Measurements from ENCODE around the gene DUSP10.

The DUSP10 gene

GRCh38 chr1:221664253-221664652 is 77.6 kb downstream of the DUSP10 start:
- H3K36me3 ChIP-seq (ENCODE audit: low read length) = no peaks in the 10 kb centered on the region
- H3K27ac ChIP-seq (ENCODE audit: low read depth, low read length) = no peak overlapping the region
- H3K4me3 ChIP-seq (ENCODE audit: insufficient read depth, low read length, poor library complexity, severe bottlenecking) = no peak overlapping the region
- H3K9me3 ChIP-seq (ENCODE audit: insufficient read depth, low read length) = no peaks in the 10 kb centered on the region
- no peaks in the 10 kb centered on the region for H3F3A ChIP-seq (ENCODE audit: insufficient read depth)
- no peaks in the 10 kb centered on the region for H3K27me3 ChIP-seq (ENCODE audit: low read length)
- no peaks in the 10 kb centered on the region for H3K9me2 ChIP-seq (replicated peaks; ENCODE audit: insufficient read depth, low read length)
- no peaks in the 10 kb centered on the region for H4K20me1 ChIP-seq (ENCODE audit: low read depth, low read length)
- H3K79me2 ChIP-seq (ENCODE audit: insufficient read depth, low read length) = no peaks in the 10 kb centered on the region
- no peak for TF ChIP-seq EZH2phosphoT487 (conservative IDR thresholded peaks at IDR 0.05; ENCODE audit: low read length)
- TF ChIP-seq, protein P1, sequence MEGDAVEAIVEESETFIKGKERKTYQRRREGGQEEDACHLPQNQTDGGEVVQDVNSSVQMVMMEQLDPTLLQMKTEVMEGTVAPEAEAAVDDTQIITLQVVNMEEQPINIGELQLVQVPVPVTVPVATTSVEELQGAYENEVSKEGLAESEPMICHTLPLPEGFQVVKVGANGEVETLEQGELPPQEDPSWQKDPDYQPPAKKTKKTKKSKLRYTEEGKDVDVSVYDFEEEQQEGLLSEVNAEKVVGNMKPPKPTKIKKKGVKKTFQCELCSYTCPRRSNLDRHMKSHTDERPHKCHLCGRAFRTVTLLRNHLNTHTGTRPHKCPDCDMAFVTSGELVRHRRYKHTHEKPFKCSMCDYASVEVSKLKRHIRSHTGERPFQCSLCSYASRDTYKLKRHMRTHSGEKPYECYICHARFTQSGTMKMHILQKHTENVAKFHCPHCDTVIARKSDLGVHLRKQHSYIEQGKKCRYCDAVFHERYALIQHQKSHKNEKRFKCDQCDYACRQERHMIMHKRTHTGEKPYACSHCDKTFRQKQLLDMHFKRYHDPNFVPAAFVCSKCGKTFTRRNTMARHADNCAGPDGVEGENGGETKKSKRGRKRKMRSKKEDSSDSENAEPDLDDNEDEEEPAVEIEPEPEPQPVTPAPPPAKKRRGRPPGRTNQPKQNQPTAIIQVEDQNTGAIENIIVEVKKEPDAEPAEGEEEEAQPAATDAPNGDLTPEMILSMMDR (IDR thresholded peaks at IDR 0.05; ENCODE audit: insufficient read depth, low read length, poor library complexity, severe bottlenecking) = no peak
- H3K4me2 ChIP-seq (ENCODE audit: low read depth, low read length, poor library complexity, severe bottlenecking) = no peak overlapping the region
- H2AFZ ChIP-seq (ENCODE audit: low read depth, low read length, severe bottlenecking) = no peak overlapping the region
- no peak overlapping the region for H3K9ac ChIP-seq (ENCODE audit: low read length)

DNA sequence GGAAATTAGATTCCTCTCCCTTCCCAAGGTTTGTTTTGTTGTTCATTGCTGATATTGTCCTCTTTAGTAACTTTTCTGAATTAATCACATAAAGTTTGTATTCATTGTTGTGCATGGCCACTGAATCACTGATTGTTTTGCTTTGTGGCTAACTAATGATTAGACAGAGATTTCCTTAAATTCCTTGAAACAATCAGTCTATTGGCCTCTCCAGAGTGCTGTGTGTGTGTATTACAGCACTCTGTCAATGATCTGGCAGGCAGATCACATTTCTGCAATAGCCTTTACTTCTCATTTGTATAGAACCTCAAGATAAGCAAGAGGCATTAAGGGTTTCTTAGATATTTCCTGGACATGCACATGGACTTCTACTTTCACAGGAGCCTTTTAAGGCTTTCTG is 78.6 kb downstream of the DUSP10 start:
- no peaks in the 10 kb centered on the region for H3K27me3 ChIP-seq (ENCODE audit: low read length)
- H3K4me3 ChIP-seq (ENCODE audit: insufficient read depth, low read length, poor library complexity, severe bottlenecking) = no peak overlapping the region
- no peaks in the 10 kb centered on the region for H3F3A ChIP-seq (ENCODE audit: insufficient read depth)
- no peaks in the 10 kb centered on the region for H3K79me2 ChIP-seq (ENCODE audit: insufficient read depth, low read length)
- H2AFZ ChIP-seq (ENCODE audit: low read depth, low read length, severe bottlenecking) = no peak overlapping the region
- no peaks in the 10 kb centered on the region for H3K9me3 ChIP-seq (ENCODE audit: insufficient read depth, low read length)
- H4K20me1 ChIP-seq (ENCODE audit: low read depth, low read length) = no peaks in the 10 kb centered on the region
- no peaks in the 10 kb centered on the region for H3K36me3 ChIP-seq (ENCODE audit: low read length)
- no peak overlapping the region for H3K27ac ChIP-seq (ENCODE audit: low read depth, low read length)
- TF ChIP-seq, protein P1 (IDR thresholded peaks at IDR 0.05; ENCODE audit: insufficient read depth, low read length, poor library complexity, severe bottlenecking) = no peak
- no peak for TF ChIP-seq EZH2phosphoT487 (conservative IDR thresholded peaks at IDR 0.05; ENCODE audit: low read length)
- no peak overlapping the region for H3K4me2 ChIP-seq (ENCODE audit: low read depth, low read length, poor library complexity, severe bottlenecking)
- no peak overlapping the region for H3K9ac ChIP-seq (ENCODE audit: low read length)
- no peaks in the 10 kb centered on the region for H3K9me2 ChIP-seq (replicated peaks; ENCODE audit: insufficient read depth, low read length)

GRCh38 chr1:221655766-221656305 is 86.1 kb downstream of the DUSP10 start:
- no peak overlapping the region for H3K4me2 ChIP-seq (ENCODE audit: low read depth, low read length, poor library complexity, severe bottlenecking)

More at GRCh38 chr1:221655766-221656305, 86.1 kb downstream of the DUSP10 start:
- Histone ChIP-seq H4K20me1 (ENCODE audit: low read depth, low read length) (no peaks in the 10 kb centered on the region), H3K4me3 (ENCODE audit: insufficient read depth, low read length, poor library complexity, severe bottlenecking) (no peak overlapping the region), H3K79me2 (ENCODE audit: insufficient read depth, low read length) (no peaks in the 10 kb centered on the region), H3K9me3 (ENCODE audit: insufficient read depth, low read length) (no peaks in the 10 kb centered on the region), H2AFZ (ENCODE audit: low read depth, low read length, severe bottlenecking) (peak overlapping the region; percentile 25), H3K9ac (ENCODE audit: low read length) (no peak overlapping the region), H3F3A (ENCODE audit: insufficient read depth) (no peaks in the 10 kb centered on the region), H3K27me3 (ENCODE audit: low read length) (no peaks in the 10 kb centered on the region), H3K27ac (ENCODE audit: low read depth, low read length) (no peak overlapping the region), H3K9me2 (replicated peaks; ENCODE audit: insufficient read depth, low read length) (no peaks in the 10 kb centered on the region), H3K36me3 (ENCODE audit: low read length) (no peaks in the 10 kb centered on the region)
- TF ChIP-seq, protein P1 (IDR thresholded peaks at IDR 0.05; ENCODE audit: insufficient read depth, low read length, poor library complexity, severe bottlenecking) = no peak
- no peak for TF ChIP-seq EZH2phosphoT487 (conservative IDR thresholded peaks at IDR 0.05; ENCODE audit: low read length)
